CD4-positive, alpha-beta T cell (primary cell): Measurements from ENCODE around the gene ERVH48-1. TPM values are rescaled to one million over a fixed set of nuclear protein-coding genes. Genes with fewer than 3 reads are reported as not detected.

Source experiments
- ATAC-seq: fragments of 200-7000 bp; cut with Tn5 transposase; one replicate; pipeline ENCODE4 v1.10.0; 2022; ENCODE audit warnings: mild to moderate bottlenecking; ENCODE audit not compliant: poor library complexity
- CTCF ChIA-PET: fragments of 350-600 bp; sonication (Branson Sonifier 250); formaldehyde crosslinking; loops from one replicate; lab custom pipeline; 2021; ENCODE audit warnings: antibody characterized with exemption, inconsistent platforms; lab: Charles Lee
- POLR2A ChIA-PET: fragments of 350-600 bp; sonication (Branson Sonifier 250); formaldehyde crosslinking; loops from one replicate; lab custom pipeline; 2021; ENCODE audit warnings: antibody characterized with exemption, inconsistent platforms; lab: Charles Lee
- DNase-seq, 14 experiments: peaks; one replicate each; pipeline ENCODE4 v3.0.0-alpha.2; 2013 to 2020; ENCODE audit warnings: mixed read lengths in 2 of 14
- H3K27ac ChIP-seq, 2 donors: one replicate each; pipeline versions ENCODE4 v1.5.1 to v1.7.0; 2013; ENCODE audit warnings: low read length in 2 of 2, low read depth in 1 of 2, mild to moderate bottlenecking in 1 of 2
- H3K27me3 ChIP-seq, 2 experiments: 1 replicate in 1 of 2; 2 replicates in 1 of 2; pipeline versions ENCODE4 v1.6.1 to v1.7.0; 2013; ENCODE audit warnings: low read length in 2 of 2, control low read depth in 1 of 2, mild to moderate bottlenecking in 1 of 2, moderate library complexity in 1 of 2; ENCODE audit not compliant: insufficient read depth in 2 of 2, control insufficient read depth in 1 of 2
- H3K36me3 ChIP-seq: one replicate; pipeline ENCODE4 v1.6.1; 2013; ENCODE audit warnings: low read length, control low read depth; ENCODE audit not compliant: insufficient read depth
- H3K4me1 ChIP-seq: one replicate; pipeline ENCODE4 v1.6.1; 2013; ENCODE audit warnings: low read length, control low read depth; ENCODE audit not compliant: insufficient read depth
- H3K4me3 ChIP-seq: one replicate; pipeline ENCODE4 v1.5.1; 2013; ENCODE audit warnings: mild to moderate bottlenecking, low read length, moderate library complexity
- H3K9me3 ChIP-seq, 2 experiments: 1 replicate in 1 of 2; 2 replicates in 1 of 2; pipeline versions ENCODE4 v1.6.1 to v1.7.0; 2013; ENCODE audit warnings: low read length in 2 of 2, mild to moderate bottlenecking in 2 of 2, control low read depth in 1 of 2, moderate library complexity in 1 of 2; ENCODE audit not compliant: control insufficient read depth in 1 of 2, insufficient read depth in 1 of 2
- H3K27ac Mint-ChIP-seq: one replicate; pipeline ENCODE4 v1.8.0; 2020; ENCODE audit warnings: mixed read lengths
- H3K27me3 Mint-ChIP-seq: one replicate; pipeline ENCODE4 v1.8.0; 2021; ENCODE audit warnings: mixed read lengths
- H3K36me3 Mint-ChIP-seq: one replicate; pipeline ENCODE4 v1.8.0; 2021; ENCODE audit warnings: low read depth, mixed read lengths
- H3K4me1 Mint-ChIP-seq: one replicate; pipeline ENCODE4 v1.8.0; 2021; ENCODE audit warnings: low read depth, mixed read lengths
- H3K4me3 Mint-ChIP-seq: one replicate; pipeline ENCODE4 v1.8.0; 2020; ENCODE audit warnings: mild to moderate bottlenecking, mixed read lengths
- H3K9me3 Mint-ChIP-seq: one replicate; pipeline ENCODE4 v1.8.0; 2020; ENCODE audit warnings: mixed read lengths
- CTCF ChIP-seq: fragments of 200-600 bp; IDR thresholded peaks from one replicate; pipeline ENCODE4 v1.8.0; 2022; ENCODE audit warnings: antibody characterized with exemption, mild to moderate bottlenecking
- intact Hi-C, 2 experiments: fragments of 100-400 bp; cut with DNase I in 1 of 2; cut with micrococcal nuclease in 1 of 2; formaldehyde crosslinking; loops; one replicate each; pipeline versions ENCODE4 v1.15.1 to v1.9.0; 2023 to 2025; cut with DNase I, micrococcal nuclease
- total RNA-seq, 174 experiments: library from RNA in 2 of 174; stranded (reverse) in 2 of 174; gene quantifications; one replicate each; pipeline ENCODE4 v1.2.3 and lab custom pipeline; 2021 to 2026

The ERVH48-1 gene
- total RNA-seq, 2 experiments from 2014 or later, result 1.1 to 1.4 TPM

GRCh38 chr21:42887326-42887725 is 38.1 kb downstream of the ERVH48-1 start:
- Histone ChIP-seq H3K27me3 (no peaks in the 10 kb centered on the region), H3K27ac (no peak overlapping the region), H3K36me3 (no peaks in the 10 kb centered on the region), H3K4me3 (no peak overlapping the region), H3K9me3 (no peaks in the 10 kb centered on the region), H3K4me1 (peaks cover 3% of the 10 kb centered on the region)
- no peak for DNase-seq
- Mint-ChIP-seq H3K4me3 (no peak overlapping the region), H3K27me3 (no peaks in the 10 kb centered on the region), H3K36me3 (peaks cover under 1% of the 10 kb centered on the region), H3K9me3 (no peaks in the 10 kb centered on the region), H3K4me1 (peaks cover 2% of the 10 kb centered on the region), H3K27ac (no peak overlapping the region)
- CTCF ChIA-PET, result interaction anchor here (0.6 kb wide), 1 partner anchor 1039 kb away, joined by 3 read pairs; no protein-coding TSS in a partner anchor
- intact Hi-C loops, result no loop called here
- ATAC-seq, result no peak
- POLR2A ChIA-PET, result no interaction called here
- no peak for TF ChIP-seq CTCF

GRCh38 chr21:42883921-42884320 is 41.5 kb downstream of the ERVH48-1 start:
- H3K36me3 ChIP-seq, result no peaks in the 10 kb centered on the region
- H3K27ac Mint-ChIP-seq, result no peak overlapping the region
- H3K27me3 Mint-ChIP-seq, result no peaks in the 10 kb centered on the region
- H3K4me3 ChIP-seq, result no peak overlapping the region
- no peak for DNase-seq
- intact Hi-C loops, result no loop called here
- H3K4me3 Mint-ChIP-seq, result no peak overlapping the region
- ATAC-seq, result no peak
- TF ChIP-seq CTCF, result no peak
- H3K9me3 Mint-ChIP-seq, result no peaks in the 10 kb centered on the region
- peaks cover 7% of the 10 kb centered on the region for H3K36me3 Mint-ChIP-seq
- no peaks in the 10 kb centered on the region for H3K9me3 ChIP-seq
- POLR2A ChIA-PET, result no interaction called here
- CTCF ChIA-PET, result no interaction called here
- H3K27ac ChIP-seq, result no peak overlapping the region
- H3K4me1 Mint-ChIP-seq, result peaks cover 22% of the 10 kb centered on the region
- H3K27me3 ChIP-seq, result no peaks in the 10 kb centered on the region
- peaks cover 10% of the 10 kb centered on the region for H3K4me1 ChIP-seq

- Histone ChIP-seq H3K27me3 (no peaks in the 10 kb centered on the region), H3K9me3 (no peaks in the 10 kb centered on the region), H3K4me1 (peaks cover 25% of the 10 kb centered on the region), H3K4me3 (peak overlapping the region; percentile 74), H3K36me3 (peaks cover 10% of the 10 kb centered on the region), H3K27ac (peak overlapping the region; percentile 80 to 93)
- Mint-ChIP-seq H3K4me1 (peaks cover 33% of the 10 kb centered on the region), H3K36me3 (peaks cover 28% of the 10 kb centered on the region), H3K4me3 (peak overlapping the region; percentile 99), H3K9me3 (no peaks in the 10 kb centered on the region), H3K27me3 (no peaks in the 10 kb centered on the region), H3K27ac (peak overlapping the region; percentile 95)
- POLR2A ChIA-PET, result interaction anchor here (0.7 to 3.3 kb wide), 3 partner anchors 8 to 94 kb away, joined by 3 to 39 read pairs (median 4); partner anchors contain the start of genes NDUFV3 and PKNOX1
- ATAC-seq (no peak), DNase-seq (no peak)
- intact Hi-C loops, result no loop called here
- CTCF ChIA-PET, result interaction anchor here (2.6 kb wide), 1 partner anchor 12 kb away, joined by 8 read pairs; the partner anchor contains the start of gene NDUFV3
- no peak for TF ChIP-seq CTCF
Measured at GRCh38 chr21:42880352-42880751, 45.1 kb downstream of the ERVH48-1 start.
